ENCODE measurements around the gene KCNN3.

The KCNN3 gene

DNA sequence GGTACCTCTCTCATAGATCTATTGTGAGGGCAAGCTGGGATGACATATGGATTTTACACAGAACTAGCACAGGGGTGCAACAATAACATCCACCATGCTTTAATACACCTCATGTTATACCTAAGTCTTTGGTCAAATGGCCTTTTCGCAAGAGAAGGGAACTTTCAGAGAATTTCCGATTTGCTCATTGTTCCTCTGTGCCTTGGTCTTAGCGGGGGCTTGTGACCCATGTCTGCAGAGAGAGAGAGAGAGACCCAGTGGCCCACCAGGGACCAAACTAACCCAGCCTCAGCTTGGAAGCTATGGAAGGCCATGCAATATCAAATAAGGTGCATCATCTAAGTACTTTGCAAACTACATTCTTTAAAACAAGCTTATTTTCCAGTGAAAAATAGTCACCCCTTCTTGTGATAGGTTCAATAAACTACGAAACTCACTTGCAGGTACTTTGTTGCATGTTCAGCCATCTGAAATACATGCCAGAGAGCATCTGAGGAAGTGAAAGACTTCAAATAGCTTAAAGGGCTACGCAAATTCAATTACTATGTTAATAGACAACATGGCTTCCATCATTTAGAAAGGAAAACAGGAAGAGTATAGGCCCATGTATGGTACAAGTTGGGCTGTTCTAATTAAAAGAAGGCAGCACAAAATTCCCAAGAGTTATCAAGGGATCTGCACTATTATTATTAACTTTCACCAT, 100.7 kb downstream of the KCNN3 start:
- DNase-seq, result no peak

DNA sequence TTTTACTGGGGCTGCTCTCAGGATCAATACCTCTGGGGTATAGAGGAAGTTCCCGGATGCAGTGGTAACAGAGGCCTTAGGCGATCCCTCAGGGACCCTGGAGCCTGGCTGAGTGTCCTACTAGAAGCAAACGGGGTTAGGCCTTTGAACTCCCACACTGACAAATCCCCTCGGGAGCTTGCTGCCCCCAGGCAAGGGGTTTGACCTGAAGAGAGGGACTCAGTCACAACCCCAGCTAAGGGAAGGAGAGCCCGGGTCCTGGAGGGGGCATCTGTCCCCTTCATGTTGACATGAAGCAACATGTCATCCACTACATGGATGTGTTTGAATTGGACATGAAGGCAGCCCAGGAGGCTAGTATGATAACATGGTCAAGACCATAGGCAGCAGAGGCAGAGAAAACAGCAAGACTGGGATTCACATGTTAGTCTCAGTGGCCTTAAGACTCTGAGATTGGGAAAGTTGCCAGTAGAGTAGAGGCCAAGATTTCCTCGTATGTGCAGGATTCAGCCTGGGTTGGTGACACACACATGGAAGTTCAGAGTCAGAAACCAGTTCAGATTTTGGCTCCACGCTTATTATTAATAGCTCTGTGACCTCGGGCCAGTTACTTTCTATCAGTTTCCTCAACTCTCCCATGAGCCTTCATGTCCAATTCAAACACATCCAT, 101.5 kb downstream of the KCNN3 start:
- no peak for DNase-seq

DNA sequence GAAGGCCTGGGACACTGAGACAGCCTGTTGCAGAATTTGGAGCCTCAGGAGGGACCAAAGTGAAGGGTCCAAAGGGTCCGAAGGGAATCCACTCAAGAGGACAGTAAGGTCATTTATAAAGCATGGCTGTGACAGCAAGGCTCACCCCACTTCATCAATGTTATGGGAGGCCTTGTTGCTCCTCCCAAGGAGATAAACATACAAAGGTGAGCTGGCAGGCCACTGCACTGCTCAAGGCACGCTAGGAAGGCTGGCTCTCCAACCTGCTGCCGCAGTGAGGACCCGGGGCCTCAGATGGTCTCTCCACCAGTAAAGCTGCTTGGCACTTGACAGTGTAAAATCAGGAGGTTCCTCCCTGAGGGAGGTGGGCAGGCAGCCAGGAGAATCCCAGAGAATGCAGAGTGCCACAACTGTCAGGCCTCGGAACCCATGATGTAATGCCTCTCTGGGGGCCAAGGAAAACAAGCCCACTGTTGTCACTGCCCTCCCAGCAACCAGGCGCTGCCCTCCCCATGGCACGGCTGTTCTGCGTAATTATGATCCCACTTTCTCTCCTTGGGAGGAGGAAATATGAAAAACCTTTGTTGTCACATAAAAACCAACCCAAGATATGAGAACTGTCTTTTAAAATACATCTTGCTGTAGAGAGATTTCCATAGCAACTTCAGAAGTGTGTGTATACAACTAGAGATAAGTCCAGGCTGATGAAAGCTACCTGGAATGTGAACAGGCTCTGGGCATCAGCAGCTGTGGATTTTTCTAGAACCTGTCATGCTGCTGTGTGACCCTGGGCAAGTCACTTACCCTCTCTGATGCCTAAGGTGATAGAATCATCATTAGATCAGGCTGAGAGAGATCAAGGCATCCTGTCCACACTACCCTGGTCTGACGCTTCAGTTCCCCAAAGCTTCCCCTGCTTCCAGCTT, 102.5 kb downstream of the KCNN3 start:
- no peak for DNase-seq

DNA sequence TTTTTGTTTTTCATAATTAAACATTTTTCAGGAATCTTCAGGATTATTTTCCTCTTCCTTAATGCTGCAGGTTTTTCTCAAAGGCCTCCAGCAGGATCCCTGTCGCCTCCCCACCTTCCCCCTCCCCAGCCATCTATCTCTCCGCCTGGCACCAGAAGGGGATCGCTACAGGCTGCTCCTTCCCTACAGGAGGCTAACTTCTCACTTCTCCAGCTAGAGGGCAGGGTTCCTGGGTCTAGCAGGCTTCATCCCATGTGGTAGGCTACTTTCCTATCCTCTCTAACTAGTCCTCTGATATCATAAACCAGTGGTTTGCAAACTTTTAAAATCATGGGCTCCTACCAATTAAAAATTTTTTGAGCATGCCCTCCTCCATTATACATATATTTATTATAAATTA, 104.1 kb downstream of the KCNN3 start:
- DNase-seq, result no peak

DNA sequence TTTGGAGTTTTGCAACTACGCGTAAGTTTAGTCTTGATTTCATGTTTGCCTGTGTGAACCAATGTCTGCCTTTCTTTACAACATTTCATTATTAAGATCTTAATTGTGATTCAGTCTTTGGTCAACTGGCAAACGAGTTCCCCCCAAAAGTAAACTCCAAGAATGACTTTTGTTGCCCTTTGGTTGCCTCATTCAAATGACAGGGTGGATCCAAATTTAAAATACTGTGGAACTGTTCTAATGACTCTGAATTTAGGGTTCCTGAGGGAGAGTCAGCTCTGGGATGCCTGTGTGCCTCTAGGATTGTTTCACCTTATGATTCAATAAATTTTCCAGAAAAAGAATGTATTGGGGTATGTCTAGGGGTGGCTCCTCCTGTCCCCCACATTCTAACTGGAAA, 105.3 kb downstream of the KCNN3 start:
- no peak for DNase-seq

DNA sequence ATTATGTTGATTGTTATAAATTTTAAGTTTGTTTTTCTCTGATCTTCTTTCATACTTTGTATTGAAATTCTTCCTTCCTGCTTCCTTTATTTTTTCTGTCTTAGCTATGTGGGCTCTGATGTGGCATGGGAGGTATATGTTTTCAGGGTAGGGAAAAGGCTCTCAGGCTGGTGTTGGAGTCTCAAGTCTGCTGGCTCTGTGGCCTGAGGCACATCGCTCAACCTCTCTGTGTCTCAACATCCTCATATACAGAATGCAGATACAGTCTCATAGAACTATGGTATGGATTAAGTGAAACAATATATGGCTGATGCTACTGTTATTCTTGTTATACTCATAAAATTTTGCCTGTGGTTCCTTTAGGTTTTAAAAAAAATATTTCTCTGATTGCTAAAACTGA, 105.9 kb downstream of the KCNN3 start:
- no peak for DNase-seq

DNA sequence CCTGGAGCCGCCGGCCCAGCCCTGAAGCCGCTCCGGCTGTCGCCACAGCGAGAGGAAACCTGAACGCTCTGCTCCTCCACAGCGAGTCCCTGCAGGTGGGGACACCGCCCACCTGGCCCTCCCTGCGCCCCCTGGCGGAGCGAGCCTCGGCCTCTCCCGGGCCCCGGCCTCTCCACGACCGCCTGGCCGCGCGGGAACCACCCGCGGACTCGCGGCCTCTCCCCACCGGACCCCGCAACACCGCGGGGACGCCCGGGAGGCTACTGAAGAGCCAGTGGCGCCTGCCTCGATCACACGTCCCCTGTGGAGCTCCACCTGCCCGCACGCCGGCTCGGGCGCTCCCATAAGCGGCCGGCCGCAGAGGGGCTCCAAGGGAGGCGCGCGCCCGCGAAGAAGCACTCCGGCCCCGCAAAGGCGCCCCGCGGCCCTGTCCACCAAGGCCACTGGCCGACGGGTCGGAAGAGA, 109.6 kb downstream of the KCNN3 start:
- DNase-seq, result no peak

DNA sequence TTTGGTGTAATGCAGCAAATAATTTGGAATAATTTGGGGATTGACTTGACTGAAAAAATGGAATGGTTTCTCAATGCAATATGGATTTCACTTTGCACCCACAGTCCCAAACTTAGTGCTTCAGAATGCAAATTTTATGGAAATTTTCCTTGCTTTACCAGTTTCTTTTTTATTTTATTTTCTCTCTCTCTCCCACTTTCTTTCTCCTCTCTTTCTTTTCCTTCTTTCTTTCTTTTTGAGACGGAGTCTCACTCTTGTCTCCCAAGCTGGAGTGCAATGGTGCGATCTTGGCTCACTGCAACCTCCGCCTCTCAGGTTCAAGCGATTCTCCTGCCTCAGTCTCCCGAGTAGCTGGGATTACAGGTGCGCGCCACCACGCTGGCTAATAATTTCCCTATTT, 110.3 kb downstream of the KCNN3 start:
- no peak for DNase-seq

DNA sequence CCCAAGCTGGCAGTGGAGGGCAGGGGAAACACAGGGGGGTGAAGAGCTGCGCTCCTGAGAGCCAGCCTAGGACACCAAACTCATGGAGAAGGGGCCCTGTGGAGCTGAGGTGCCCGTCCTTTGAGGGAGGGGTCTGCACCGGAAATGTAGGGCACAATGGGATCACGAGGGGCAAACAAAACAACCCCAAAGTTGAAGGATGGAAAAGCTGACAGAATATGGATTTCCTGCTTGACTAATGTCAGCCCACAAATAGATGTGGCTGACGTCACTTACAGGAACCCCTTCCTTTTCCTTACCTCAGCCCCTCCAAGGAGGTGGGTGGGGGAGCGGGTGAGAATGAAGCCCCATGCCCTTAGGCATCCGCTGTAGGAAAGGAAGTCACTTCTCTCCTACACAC, 110.9 kb downstream of the KCNN3 start:
- no peak for DNase-seq

DNA sequence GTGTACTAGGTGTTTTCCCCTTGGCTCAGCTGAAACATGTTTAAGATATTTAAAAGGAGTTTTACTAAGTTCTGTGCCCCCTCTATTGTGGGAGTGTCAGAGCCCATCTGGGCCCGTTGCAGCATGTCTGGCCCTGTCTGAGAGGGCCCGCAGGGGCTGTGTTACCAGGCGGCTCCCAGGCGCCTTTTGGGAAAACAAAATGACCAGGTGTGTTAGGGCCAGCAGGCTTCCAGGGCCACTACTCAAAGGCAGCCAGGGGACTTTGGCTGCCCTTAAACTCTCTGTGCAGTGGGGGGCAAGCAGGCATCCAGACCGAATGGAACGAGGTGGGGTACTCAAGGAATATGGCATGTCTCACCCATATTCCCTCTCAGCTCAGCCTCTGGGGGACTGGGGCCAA, 111.7 kb downstream of the KCNN3 start:
- no peak for DNase-seq

DNA sequence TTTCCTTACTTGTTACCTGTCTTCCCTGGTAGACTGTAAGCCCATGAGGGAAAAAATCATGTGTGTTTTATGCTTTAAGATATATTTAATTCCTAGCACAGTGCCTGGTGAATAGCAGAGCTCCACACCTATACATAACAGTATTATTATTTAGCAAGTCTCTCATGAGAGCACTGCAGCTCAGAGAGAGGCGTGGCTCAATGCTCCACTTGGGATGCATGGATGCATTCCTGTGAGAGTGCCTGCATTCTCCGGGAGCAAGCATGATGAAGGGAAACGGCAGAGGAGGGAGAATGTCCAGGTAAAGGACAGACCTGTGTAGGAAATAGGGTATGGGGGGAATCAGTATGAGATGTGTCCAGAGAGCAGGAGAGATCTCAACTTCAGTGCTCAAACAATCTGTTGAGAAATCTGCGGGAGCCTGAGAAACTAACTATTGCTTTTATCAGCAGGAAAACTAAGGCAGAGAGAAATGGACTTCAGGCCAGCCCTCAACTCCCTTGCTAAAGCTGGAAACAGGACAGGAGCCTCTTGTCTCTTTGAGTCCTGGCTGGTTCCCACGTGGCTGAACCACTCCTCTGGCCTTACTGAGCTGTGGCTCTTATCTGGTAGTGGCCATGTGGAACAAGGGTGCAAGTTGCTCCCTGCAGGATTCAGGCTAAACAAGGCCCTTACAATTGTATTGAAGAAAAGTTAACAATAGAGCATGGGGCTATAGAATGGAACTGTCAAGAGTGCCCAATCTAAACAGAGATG, 113.1 kb downstream of the KCNN3 start:
- DNase-seq, result no peak

DNA sequence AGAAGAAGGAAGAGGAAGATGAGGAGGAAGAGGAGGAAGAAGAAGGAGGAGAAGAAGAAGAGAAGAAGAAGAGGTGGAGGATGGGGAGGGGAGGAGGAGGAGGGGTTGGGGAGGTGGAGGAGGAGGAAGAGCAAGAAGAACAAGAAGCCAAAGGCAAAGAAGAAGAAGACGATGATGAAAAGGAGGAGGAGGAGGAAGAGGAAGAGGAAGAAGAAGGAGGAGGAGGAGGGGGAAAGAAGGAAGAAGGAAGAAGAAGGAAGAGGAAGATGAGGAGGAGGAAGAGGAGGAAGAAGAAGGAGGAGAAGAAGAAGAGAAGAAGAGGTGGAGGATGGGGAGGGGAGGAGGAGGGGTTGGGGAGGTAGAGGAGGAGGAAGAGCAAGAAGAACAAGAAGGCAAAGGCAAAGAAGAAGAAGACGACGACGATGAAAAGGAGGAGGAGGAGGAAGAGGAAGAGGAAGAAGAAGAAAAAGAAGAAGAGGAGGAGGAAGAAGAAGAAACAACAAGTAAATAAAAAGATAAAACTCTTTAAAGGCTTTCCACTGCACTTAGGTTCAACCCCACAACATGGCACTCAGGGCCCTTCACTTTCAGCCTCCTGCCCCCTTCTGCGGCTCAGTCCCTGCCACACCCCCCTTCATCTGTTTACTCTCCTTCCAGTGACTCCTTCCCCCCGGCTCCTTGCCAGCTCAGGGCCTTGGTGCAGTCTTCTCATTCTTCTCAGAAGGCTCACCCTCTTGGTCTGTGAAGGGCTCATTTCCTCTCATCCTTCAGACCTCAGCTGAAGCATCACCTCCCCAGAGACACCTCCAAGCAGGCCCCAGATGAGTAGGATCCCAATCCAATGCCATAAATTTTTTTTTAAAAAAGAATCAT, 114.0 kb downstream of the KCNN3 start:
- DNase-seq, result no peak

DNA sequence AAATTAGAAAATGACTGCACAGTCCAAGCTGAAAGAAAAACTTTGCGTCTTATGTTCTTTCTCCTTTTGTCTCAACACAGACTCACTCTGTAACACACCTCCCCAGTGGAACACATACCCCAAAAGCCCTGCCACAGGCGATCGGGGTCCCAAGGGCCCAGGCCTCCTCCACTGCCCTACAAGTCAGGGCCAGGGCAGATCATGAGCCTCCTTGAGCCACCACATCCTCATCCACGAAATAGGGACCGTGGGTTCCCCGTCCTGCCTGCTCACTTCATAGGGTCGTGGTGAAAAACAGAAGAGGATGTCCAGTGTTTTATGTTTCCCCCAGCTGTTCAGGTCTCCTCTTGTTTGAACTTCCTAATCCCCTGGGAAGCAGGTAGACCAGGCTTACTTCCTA, 116.7 kb downstream of the KCNN3 start:
- DNase-seq, result no peak

DNA sequence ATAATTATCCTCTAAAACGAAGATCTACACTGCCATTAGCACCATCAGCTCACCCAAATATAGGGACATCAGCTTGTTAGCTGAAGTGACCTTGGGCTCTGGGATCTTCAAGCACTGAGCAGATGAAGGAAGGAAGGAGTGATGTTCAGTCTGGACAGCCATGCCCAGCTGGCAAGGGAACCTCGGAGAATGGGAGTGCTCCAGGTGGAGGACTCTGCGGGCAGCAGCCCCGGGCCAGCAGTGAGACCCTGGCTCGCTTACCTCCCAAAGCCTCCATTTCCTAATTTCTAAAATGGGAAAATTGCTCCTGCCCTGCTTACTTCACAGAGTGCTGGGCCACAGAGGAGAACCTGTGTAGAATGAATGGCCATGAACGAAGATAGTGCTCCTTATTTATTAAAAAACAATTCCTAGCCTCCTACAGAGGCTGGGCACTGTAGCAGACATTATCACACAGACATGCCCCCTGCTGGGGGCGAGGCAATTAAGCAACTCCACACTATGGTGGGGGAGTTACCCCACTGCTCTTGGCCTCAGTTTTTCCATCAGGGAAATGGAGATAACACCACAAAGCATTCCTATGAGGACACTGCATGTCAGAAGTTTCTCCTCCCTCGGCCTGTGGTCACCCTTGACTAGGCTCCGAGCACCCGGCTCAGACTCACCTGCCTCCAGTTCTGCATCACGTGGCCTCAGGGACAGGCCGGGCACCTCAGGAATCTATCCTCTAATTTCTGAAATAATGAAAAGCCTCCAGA, 117.6 kb downstream of the KCNN3 start:
- no peak for DNase-seq

DNA sequence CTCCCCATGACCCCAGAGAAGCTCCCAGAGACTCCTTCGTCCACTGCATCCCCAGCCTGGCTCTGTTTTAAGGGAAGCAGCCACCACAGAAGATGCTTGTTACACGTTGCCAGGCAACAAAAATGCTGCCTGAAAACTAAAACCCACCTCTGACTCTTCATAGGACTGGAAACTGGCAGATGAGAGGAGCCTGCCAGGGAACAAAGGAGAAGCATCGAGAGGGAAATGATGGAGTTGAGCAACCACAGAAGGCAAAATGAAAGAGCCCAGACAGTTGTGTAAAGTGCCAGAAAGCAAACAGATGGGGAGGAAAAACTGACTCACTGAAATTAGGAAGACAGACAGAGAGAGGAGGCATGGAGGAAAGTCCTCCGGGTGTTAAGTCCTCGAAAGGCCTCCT, 118.4 kb downstream of the KCNN3 start:
- DNase-seq, result no peak

DNA sequence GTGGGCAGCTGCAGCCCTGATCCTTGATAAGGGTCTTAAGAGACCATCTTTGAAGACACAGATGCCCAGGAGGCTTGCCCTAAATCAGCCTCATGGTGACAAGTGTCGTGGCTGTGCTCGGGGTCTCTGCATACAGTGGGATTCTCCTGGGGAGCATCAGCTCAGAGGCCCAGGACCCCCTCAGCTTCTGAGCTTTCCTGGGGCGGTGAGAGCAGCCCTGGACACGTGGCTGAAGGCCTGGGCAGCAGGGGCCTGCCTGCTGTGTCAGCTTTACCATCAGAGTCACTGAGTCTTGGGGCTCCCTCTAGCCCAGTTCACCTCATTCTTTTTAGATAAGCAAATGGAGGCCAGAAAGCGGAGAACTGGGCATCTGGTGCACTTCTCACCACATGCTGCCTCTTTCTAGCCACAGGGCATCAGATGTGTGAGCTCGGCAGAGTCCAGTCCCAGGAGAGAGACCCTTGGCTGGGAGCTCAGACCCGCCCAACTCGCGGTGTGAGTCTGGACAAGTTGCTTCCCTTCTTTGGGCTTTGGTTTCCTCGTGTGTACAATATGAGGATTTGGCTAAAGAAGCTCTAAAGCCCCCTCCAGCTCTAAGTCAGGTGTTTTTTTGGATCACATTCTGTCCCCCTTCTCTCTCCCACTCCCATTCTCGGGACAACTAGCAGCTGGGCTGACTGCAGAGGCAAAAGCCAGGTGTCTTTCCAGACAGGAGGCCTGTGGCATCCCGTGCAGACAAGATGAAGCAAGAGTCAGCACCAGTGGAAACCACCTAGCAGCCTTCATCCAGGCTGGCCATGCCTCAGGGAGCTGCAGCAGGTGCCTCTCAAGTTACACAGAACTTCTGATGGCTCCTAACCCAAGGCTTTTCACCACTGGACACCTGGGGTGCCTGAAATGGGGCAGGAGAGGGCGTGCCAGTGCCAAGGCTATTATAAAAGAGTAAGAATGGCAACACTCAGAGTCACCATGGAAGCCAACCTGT, 119.1 kb downstream of the KCNN3 start:
- DNase-seq, result no peak

DNA sequence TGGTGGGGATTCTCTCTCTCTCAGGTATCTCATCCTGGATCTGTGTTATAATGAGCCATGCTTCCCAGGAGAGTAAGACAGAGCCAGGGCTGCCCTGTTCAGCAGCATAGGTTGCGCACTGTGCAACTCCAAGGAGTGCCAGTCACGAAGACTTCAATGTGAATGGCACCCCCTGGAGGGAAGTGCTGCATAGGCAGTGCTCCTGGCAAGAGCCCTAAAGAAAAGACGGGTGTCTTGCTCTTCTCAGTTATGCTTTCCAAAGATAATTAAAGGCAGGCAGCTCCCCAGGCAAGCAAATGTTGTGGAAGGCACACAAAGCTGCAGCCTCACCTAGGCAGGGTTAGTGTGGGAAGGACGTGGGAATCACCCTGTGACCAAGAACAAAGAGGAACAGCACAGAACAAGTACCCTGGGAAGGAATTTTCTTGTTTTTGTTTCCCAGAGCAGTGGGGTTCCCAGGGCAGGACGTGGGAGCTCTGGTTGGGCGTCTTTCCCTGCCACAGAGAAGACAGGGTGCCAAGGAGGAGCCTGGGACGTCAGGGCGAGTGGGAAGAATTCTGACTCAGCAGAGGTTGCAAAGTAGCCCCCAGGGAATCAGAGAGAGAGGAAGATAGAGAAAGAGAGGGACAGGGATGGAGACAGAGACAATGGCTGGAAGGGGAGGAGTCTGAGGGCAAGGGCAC, 120.9 kb downstream of the KCNN3 start:
- DNase-seq, result no peak

DNA sequence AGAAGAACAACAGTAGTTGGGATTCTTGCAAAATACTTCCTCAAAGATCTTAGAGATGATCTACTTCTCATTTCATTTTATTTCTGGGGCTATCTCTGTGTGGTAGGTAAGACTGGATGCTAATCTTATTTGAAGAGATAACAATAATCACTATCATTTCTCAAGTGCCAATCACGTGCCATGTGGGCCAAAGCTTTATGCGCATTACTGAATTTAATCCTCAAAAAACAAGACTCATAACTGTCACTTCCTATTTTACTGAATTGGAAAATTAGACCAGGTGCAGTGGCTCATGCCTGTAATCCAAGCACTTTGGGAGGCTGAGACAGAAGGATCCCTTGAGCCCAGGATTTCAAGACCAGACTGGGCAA, 121.7 kb downstream of the KCNN3 start:
- DNase-seq, result no peak

DNA sequence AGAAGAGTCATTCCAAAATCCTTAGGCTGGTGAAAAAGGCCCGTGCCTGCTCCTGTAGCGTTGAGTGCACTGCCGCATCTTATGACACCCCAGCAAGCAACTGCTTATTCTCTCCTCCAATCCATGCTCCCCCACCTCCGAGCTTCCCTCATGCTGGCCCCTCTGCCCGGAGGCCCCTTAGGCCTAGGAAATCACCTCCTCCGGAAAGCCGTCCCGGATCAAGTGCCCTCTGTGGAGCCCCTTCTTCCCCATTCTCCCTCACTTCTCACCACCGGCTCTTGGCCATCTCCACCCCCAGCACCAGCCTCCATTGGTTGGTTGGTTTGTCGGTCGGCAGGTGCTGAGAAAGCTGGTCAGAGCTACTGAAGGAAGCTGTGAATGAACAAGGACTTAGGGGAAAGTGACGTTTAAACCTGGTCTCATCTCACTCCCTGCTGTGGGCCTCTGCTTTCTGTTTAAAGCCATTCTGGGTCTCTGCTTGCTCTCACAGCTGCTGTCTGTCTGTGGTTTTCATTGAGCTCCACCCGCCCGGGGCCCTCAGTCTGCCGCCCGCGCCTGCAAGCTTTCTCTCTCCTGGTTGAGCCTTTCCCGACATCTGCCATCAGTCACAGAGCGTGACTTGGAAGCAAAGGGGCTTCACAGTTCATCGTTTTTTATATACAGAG, 122.2 kb downstream of the KCNN3 start:
- DNase-seq, result no peak
